ENCODE measurements around the gene MISP. TPM values are rescaled to one million over a fixed set of nuclear protein-coding genes. Genes with fewer than 3 reads are reported as not detected.
A peak's percentile ranks its signal among the peaks of the same experiment; 100 is the strongest.

Gene MISP
- total RNA-seq, 1 donor from 2014 or later: 105 TPM

GRCh38 chr19:792306-792885, 41.5 kb downstream of the MISP start:
- TF ChIP-seq, protein P1, sequence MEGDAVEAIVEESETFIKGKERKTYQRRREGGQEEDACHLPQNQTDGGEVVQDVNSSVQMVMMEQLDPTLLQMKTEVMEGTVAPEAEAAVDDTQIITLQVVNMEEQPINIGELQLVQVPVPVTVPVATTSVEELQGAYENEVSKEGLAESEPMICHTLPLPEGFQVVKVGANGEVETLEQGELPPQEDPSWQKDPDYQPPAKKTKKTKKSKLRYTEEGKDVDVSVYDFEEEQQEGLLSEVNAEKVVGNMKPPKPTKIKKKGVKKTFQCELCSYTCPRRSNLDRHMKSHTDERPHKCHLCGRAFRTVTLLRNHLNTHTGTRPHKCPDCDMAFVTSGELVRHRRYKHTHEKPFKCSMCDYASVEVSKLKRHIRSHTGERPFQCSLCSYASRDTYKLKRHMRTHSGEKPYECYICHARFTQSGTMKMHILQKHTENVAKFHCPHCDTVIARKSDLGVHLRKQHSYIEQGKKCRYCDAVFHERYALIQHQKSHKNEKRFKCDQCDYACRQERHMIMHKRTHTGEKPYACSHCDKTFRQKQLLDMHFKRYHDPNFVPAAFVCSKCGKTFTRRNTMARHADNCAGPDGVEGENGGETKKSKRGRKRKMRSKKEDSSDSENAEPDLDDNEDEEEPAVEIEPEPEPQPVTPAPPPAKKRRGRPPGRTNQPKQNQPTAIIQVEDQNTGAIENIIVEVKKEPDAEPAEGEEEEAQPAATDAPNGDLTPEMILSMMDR (IDR thresholded peaks at IDR 0.05; ENCODE audit: insufficient read depth, low read length, severe bottlenecking): no peak
- no peak overlapping the region for H3K4me3 ChIP-seq (ENCODE audit: low read depth, low read length)
- H3K36me3 ChIP-seq (ENCODE audit: control insufficient read depth, insufficient read depth, low read length): no peaks in the 10 kb centered on the region
- DNase-seq (ENCODE audit: low read depth): no peak
- FAIRE-seq: no peak
- H3K27me3 ChIP-seq (ENCODE audit: control insufficient read depth, insufficient read depth, low read length): no peaks in the 10 kb centered on the region

GRCh38 chr19:793806-794205, 42.9 kb downstream of the MISP start:
- no peak overlapping the region for H3K4me3 ChIP-seq (ENCODE audit: low read depth, low read length)
- TF ChIP-seq, protein P1 (IDR thresholded peaks at IDR 0.05; ENCODE audit: insufficient read depth, low read length, severe bottlenecking): no peak
- peaks cover under 1% of the 10 kb centered on the region for H3K36me3 ChIP-seq (ENCODE audit: control insufficient read depth, insufficient read depth, low read length)
- DNase-seq (ENCODE audit: low read depth) (no peak), FAIRE-seq (no peak)
- H3K27me3 ChIP-seq (ENCODE audit: control insufficient read depth, insufficient read depth, low read length): no peaks in the 10 kb centered on the region

DNA sequence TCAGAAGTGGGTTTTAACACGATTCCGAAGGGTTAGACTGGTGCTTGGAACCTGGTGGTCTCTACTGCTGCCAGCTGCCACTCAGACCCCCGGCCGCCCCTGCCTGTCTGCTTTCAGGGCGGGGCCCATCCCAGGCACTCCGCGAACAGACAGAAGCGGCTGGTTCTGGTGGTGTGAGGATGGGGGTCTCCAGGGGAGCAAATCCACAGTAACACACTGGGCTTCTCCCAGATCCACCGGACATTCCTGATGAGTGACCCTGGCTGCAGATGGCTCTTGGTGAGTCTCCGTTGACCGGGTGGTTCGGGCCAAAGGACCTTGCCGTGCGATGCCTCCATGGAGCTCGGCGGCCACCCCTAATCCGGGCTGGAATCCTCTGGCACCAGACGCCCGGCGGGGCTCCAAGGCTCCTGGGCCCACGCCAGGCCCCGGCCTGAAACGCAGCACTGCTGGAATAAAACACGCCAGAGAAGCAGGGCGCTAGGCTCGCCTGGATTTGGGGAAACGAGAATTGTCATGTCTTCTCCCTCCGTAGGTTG, 44.2 kb downstream of the MISP start:
- H3K4me3 ChIP-seq (ENCODE audit: low read depth, low read length): no peak overlapping the region
- DNase-seq (ENCODE audit: low read depth): no peak
- FAIRE-seq: no peak
- no peaks in the 10 kb centered on the region for H3K27me3 ChIP-seq (ENCODE audit: control insufficient read depth, insufficient read depth, low read length)
- peaks cover 10% of the 10 kb centered on the region for H3K36me3 ChIP-seq (ENCODE audit: control insufficient read depth, insufficient read depth, low read length)
- TF ChIP-seq, protein P1 (IDR thresholded peaks at IDR 0.05; ENCODE audit: insufficient read depth, low read length, severe bottlenecking): no peak

GRCh38 chr19:795691-796581, 45.0 kb downstream of the MISP start:
- Histone ChIP-seq H3K36me3 (ENCODE audit: control insufficient read depth, insufficient read depth, low read length) (peaks cover 17% of the 10 kb centered on the region), H3K27me3 (ENCODE audit: control insufficient read depth, insufficient read depth, low read length) (no peaks in the 10 kb centered on the region), H3K4me3 (ENCODE audit: low read depth, low read length) (peak overlapping the region; percentile 55)
- DNase-seq (ENCODE audit: low read depth) (no peak), FAIRE-seq (peak; percentile 73)
- TF ChIP-seq, protein P1 (IDR thresholded peaks at IDR 0.05; ENCODE audit: insufficient read depth, low read length, severe bottlenecking): no peak

DNA sequence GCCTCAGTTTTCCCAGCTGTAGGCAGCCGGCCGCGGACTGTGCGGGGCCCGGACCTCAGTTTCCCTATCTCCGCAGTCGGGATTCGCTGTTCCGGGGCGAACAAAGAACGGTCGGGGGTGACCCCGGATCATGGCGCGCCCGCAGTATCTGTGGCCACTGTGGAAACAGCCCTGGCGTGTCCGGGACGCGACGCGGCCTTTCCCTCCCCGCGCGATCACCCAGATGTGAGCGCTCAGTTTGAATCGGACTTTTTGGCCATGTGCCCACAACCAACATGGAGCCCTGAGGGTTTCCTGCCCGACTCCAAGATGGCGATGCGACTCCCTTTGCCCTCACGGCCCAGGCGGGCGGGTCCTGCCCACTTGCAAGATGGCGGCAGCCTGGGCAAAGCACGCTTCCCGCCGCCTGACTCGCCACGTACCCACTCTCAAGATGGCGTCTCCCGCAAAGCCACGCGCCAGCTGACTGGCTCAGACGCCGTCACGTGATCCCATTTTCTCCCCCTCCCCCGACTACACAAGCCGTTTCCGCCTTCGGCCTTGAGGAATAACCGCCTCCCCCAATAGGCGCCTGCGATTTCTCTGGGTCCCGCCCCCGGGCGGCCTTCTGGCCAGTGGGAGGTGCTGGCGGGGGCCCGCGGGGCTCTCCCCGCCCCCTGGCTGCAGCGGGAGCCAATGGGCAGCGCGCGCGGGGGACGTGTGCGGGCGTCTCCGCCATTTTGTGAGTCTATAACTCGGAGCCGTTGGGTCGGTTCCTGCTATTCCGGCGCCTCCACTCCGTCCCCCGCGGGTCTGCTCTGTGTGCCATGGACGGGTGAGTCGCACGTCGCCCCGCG, 46.0 kb downstream of the MISP start, which contains the start of gene PTBP1:
Gene PTBP1 (plus strand): TSS at position 761 of the 836 bp plus-strand sequence. CDS start 46 bp downstream, at position 807.
- DNase-seq (ENCODE audit: low read depth) (peak; percentile 100), FAIRE-seq (peak; percentile 99)
- Histone ChIP-seq H3K4me3 (ENCODE audit: low read depth, low read length) (peak within 1 kb of the TSS; percentile 78), H3K36me3 (ENCODE audit: control insufficient read depth, insufficient read depth, low read length) (peaks cover 24% of the 10 kb centered on the region), H3K27me3 (ENCODE audit: control insufficient read depth, insufficient read depth, low read length) (no peaks in the 10 kb centered on the region)
- TF ChIP-seq, protein P1 (IDR thresholded peaks at IDR 0.05; ENCODE audit: insufficient read depth, low read length, severe bottlenecking): no peak
